Measurements from ENCODE around the gene MC1R. TPM values are rescaled to one million over a fixed set of nuclear protein-coding genes. Genes with fewer than 3 reads are reported as not detected.
"Not testable (repeated sequence)": the region's sequence is repeated elsewhere in the genome, so short reads cannot be mapped to it uniquely, and the experiment has no call there.

Gene MC1R
- total RNA-seq, 1 donor from 2014 or later, result 9.2 TPM

- H3K9me3 ChIP-seq (ENCODE audit: insufficient read depth, low read depth, low read length), result no peaks in the 10 kb centered on the region
- peak overlapping the region; percentile 89 for H3K4me2 ChIP-seq (ENCODE audit: low read length)
- no peak overlapping the region for H2AFZ ChIP-seq (ENCODE audit: low read depth, low read length)
- Mint-ChIP-seq H3K9me3 (ENCODE audit: unreplicated experiment) (no peaks in the 10 kb centered on the region), H3K36me3 (ENCODE audit: low read depth, unreplicated experiment) (peaks cover 7% of the 10 kb centered on the region), H3K4me3 (ENCODE audit: unreplicated experiment) (peak overlapping the region; percentile 88), H3K4me1 (ENCODE audit: low read depth, unreplicated experiment) (no peaks in the 10 kb centered on the region), H3K27ac (ENCODE audit: unreplicated experiment) (peak overlapping the region; percentile 94), H3K27me3 (ENCODE audit: low read depth, unreplicated experiment) (no peaks in the 10 kb centered on the region)
- DNase-seq (ENCODE audit: low read depth), result peak; percentile 77
- H3K4me1 ChIP-seq (ENCODE audit: insufficient read depth, low read length), result peaks cover 13% of the 10 kb centered on the region
- no peak for FAIRE-seq
- H4K20me1 ChIP-seq (ENCODE audit: insufficient read depth, low read length), result peaks cover 44% of the 10 kb centered on the region
- peak overlapping the region; percentile 99 for H3K9ac ChIP-seq (ENCODE audit: low read length)
- peaks cover 13% of the 10 kb centered on the region for H3K36me3 ChIP-seq (ENCODE audit: insufficient read depth, low read length)
- no peaks in the 10 kb centered on the region for H3K27me3 ChIP-seq (ENCODE audit: insufficient read depth, low read length)
- peak overlapping the region; percentile 76 for H3K4me3 ChIP-seq (ENCODE audit: insufficient read depth, low read depth, low read length)
- TF ChIP-seq CTCF (IDR thresholded peaks at IDR 0.05; ENCODE audit: insufficient read depth, low read depth, low read length) (no peak), EZH2 (IDR thresholded peaks at IDR 0.05; ENCODE audit: insufficient read depth, low read length) (no peak)
- H3K27ac ChIP-seq (ENCODE audit: low read depth, low read length), result peak overlapping the region; percentile 100
- H3K79me2 ChIP-seq (ENCODE audit: insufficient read depth, low read length), result peaks cover 53% of the 10 kb centered on the region
Observed at GRCh38 chr16:89873972-89874689, 44.5 kb upstream of the MC1R start.

DNA sequence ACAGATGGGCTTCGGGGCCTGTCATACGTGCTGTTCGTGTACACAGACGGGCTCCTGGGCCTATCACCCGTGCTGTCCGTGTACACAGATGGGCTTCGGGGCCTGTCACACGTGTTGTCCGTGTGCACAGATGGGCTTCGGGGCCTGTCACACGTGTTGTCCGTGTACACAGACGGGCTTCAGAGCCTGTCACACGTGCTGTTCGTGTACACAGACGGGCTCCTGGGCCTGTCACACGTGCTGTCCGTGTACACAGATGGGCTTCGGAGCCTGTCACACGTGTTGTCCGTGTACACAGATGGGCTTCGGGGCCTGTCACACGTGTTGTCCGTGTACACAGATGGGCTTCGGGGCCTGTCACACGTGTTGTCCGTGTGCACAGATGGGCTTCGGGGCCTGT is 39.5 kb upstream of the MC1R start:
- H3K36me3 Mint-ChIP-seq (ENCODE audit: low read depth, unreplicated experiment), result peaks cover 19% of the 10 kb centered on the region
- not testable (repeated sequence) for H3K4me3 Mint-ChIP-seq (ENCODE audit: unreplicated experiment); H3K9me3 Mint-ChIP-seq (ENCODE audit: unreplicated experiment); H3K27me3 Mint-ChIP-seq (ENCODE audit: low read depth, unreplicated experiment); H3K9me3 ChIP-seq (ENCODE audit: insufficient read depth, low read depth, low read length); FAIRE-seq; H3K4me1 ChIP-seq (ENCODE audit: insufficient read depth, low read length); H3K4me3 ChIP-seq (ENCODE audit: insufficient read depth, low read depth, low read length); H2AFZ ChIP-seq (ENCODE audit: low read depth, low read length); DNase-seq (ENCODE audit: low read depth); H3K27me3 ChIP-seq (ENCODE audit: insufficient read depth, low read length); H3K4me1 Mint-ChIP-seq (ENCODE audit: low read depth, unreplicated experiment); H3K27ac Mint-ChIP-seq (ENCODE audit: unreplicated experiment); H3K27ac ChIP-seq (ENCODE audit: low read depth, low read length); H3K4me2 ChIP-seq (ENCODE audit: low read length); H3K9ac ChIP-seq (ENCODE audit: low read length)
- Histone ChIP-seq H3K79me2 (ENCODE audit: insufficient read depth, low read length) (peaks cover 95% of the 10 kb centered on the region), H4K20me1 (ENCODE audit: insufficient read depth, low read length) (peaks cover 90% of the 10 kb centered on the region), H3K36me3 (ENCODE audit: insufficient read depth, low read length) (peaks cover 41% of the 10 kb centered on the region)

DNA sequence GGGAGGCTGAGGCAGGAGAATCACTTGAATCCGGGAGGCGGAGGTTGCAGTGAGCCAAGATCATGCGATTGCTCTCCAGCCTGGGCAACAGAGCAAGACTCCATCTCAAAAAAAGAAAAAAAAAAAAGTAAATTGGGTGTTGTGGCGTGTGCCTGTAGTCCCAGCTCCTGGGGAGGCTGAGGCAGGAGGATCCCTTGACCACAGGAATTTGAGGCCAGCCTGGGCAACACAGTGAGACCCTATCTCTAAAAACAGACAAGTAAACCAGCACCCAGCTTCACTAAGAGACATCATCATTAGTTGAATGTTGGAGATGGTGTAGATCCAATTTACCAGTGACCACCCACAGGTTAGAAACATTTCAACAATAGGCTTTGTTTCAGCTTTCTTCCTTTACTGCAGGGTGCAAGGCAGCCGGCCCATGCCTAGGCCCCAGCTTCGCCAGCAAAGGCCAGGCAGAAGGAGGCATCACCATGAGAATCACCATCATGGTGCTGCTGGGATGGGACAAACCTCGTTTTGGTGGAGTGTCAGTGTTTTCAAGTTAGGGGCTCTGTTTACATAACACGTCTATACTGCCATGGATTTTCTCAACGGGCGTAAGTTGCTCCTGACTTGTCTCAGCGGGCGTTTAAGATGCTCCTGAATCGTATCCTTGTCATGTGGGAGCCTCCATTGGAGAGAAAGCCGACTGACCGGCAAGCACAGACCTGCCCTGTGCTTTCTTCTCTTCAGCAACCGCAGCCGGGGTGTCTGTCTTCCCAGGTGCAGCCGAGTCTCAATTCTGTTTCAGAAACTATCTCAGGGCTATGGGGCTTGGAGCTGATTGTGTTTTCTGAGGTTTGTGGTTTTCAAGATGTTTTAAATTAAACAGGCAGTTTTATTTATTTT is 37.9 kb upstream of the MC1R start:
- H3K4me3 Mint-ChIP-seq (ENCODE audit: unreplicated experiment), result no peak overlapping the region
- H3K36me3 Mint-ChIP-seq (ENCODE audit: low read depth, unreplicated experiment), result peaks cover 22% of the 10 kb centered on the region
- no peak overlapping the region for H3K27ac Mint-ChIP-seq (ENCODE audit: unreplicated experiment)
- Histone ChIP-seq H3K27me3 (ENCODE audit: insufficient read depth, low read length) (no peaks in the 10 kb centered on the region), H3K4me3 (ENCODE audit: insufficient read depth, low read depth, low read length) (no peak overlapping the region), H3K4me1 (ENCODE audit: insufficient read depth, low read length) (no peaks in the 10 kb centered on the region), H2AFZ (ENCODE audit: low read depth, low read length) (no peak overlapping the region), H3K9ac (ENCODE audit: low read length) (no peak overlapping the region), H3K79me2 (ENCODE audit: insufficient read depth, low read length) (peaks cover 86% of the 10 kb centered on the region), H3K9me3 (ENCODE audit: insufficient read depth, low read depth, low read length) (no peaks in the 10 kb centered on the region), H3K4me2 (ENCODE audit: low read length) (no peak overlapping the region), H3K36me3 (ENCODE audit: insufficient read depth, low read length) (peaks cover 45% of the 10 kb centered on the region), H3K27ac (ENCODE audit: low read depth, low read length) (no peak overlapping the region), H4K20me1 (ENCODE audit: insufficient read depth, low read length) (peaks cover 88% of the 10 kb centered on the region)
- no peak for DNase-seq (ENCODE audit: low read depth)
- peaks cover 2% of the 10 kb centered on the region for H3K4me1 Mint-ChIP-seq (ENCODE audit: low read depth, unreplicated experiment)
- H3K27me3 Mint-ChIP-seq (ENCODE audit: low read depth, unreplicated experiment), result no peaks in the 10 kb centered on the region
- no peaks in the 10 kb centered on the region for H3K9me3 Mint-ChIP-seq (ENCODE audit: unreplicated experiment)
- TF ChIP-seq CTCF (IDR thresholded peaks at IDR 0.05; ENCODE audit: insufficient read depth, low read depth, low read length) (no peak), EZH2 (IDR thresholded peaks at IDR 0.05; ENCODE audit: insufficient read depth, low read length) (no peak)
- FAIRE-seq, result no peak
